ENCODE results near the gene ENTPD2. TPM values are rescaled to one million over a fixed set of nuclear protein-coding genes. Genes with fewer than 3 reads are reported as not detected.
"Not testable (repeated sequence)": the region's sequence is repeated elsewhere in the genome, so short reads cannot be mapped to it uniquely, and the experiment has no call there.

The ENTPD2 gene
- total RNA-seq, 4 donors from 2014 or later = 5.0 to 53.8 (median 28.9) TPM

GRCh38 chr9:137064027-137064879 lies 10.4 kb upstream of the ENTPD2 start:
- peak; percentile 28 to 85 (median 83) for DNase-seq
- H3K4me1 ChIP-seq = peaks cover 0 to 21% (median 3%) of the 10 kb centered on the region in 4 donors
- no peak overlapping the region for H3K27ac ChIP-seq
- peaks cover 0 to 4% of the 10 kb centered on the region in 2 donors for H3K27me3 ChIP-seq
- H3K36me3 ChIP-seq = no peaks in the 10 kb centered on the region
- H3K9me3 ChIP-seq = no peaks in the 10 kb centered on the region
- no peak overlapping the region for H3K4me3 ChIP-seq
- TF ChIP-seq CTCF (IDR thresholded peaks at IDR 0.05) (peak; percentile 79 to 97 (median 96)), POLR2A (IDR thresholded peaks at IDR 0.05) (no peak)

GRCh38 chr9:137063311-137064026 lies 9.6 kb upstream of the ENTPD2 start:
- TF ChIP-seq POLR2A (IDR thresholded peaks at IDR 0.05) (no peak), CTCF (IDR thresholded peaks at IDR 0.05) (no peak)
- Histone ChIP-seq H3K36me3 (no peaks in the 10 kb centered on the region), H3K27me3 (no peaks in the 10 kb centered on the region), H3K9me3 (no peaks in the 10 kb centered on the region), H3K4me1 (peaks cover 0 to 14% (median 3%) of the 10 kb centered on the region in 4 donors), H3K27ac (no peak overlapping the region), H3K4me3 (no peak overlapping the region)
- DNase-seq = no peak

GRCh38 chr9:137062798-137063197 lies 8.9 kb upstream of the ENTPD2 start:
- DNase-seq, H3K9me3 ChIP-seq, H3K27me3 ChIP-seq, H3K27ac ChIP-seq, H3K36me3 ChIP-seq, H3K4me3 ChIP-seq: not testable (repeated sequence)
- H3K4me1 ChIP-seq = peaks cover 0 to 10% (median 3%) of the 10 kb centered on the region in 4 donors

DNA sequence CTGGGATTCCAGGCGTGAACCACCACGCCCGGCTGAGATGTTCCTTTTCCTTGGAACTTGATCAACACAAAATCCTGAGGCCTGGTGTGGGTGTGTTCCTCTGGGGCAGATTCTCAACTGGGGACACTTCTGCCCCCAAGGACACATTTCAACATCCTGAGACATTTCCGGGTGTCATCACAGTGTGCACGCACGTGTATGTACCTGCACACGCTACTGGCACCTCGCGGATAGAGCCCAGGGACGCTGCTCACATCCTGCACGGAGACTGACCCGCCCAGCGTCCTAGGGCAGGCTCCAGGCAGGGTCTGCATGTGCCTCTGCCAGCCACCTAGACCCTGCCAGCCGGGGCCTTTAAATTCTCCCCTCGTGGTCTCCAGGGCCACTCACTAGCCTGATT lies 8.5 kb upstream of the ENTPD2 start:
- DNase-seq = no peak
- TF ChIP-seq CTCF (IDR thresholded peaks at IDR 0.05) = no peak
- no peak for TF ChIP-seq POLR2A (IDR thresholded peaks at IDR 0.05)
- no peaks in the 10 kb centered on the region for H3K27me3 ChIP-seq
- no peak overlapping the region for H3K27ac ChIP-seq
- H3K36me3 ChIP-seq = no peaks in the 10 kb centered on the region
- no peaks in the 10 kb centered on the region for H3K9me3 ChIP-seq
- peaks cover 0 to 14% (median 4%) of the 10 kb centered on the region in 4 donors for H3K4me1 ChIP-seq
- no peak overlapping the region for H3K4me3 ChIP-seq

- no peak for DNase-seq
- Histone ChIP-seq H3K4me3 (no peak overlapping the region), H3K4me1 (peaks cover 0 to 43% (median 8%) of the 10 kb centered on the region in 4 donors), H3K9me3 (no peaks in the 10 kb centered on the region), H3K36me3 (no peaks in the 10 kb centered on the region), H3K27me3 (peaks cover 0 to under 1% of the 10 kb centered on the region in 2 donors), H3K27ac (no peak overlapping the region)
- no peak for TF ChIP-seq POLR2A (IDR thresholded peaks at IDR 0.05)
Observed at GRCh38 chr9:137058521-137059234, 4.8 kb upstream of the ENTPD2 start.

GRCh38 chr9:137057545-137057944 lies 3.7 kb upstream of the ENTPD2 start:
- peaks cover 10 to 54% (median 15%) of the 10 kb centered on the region in 4 donors for H3K4me1 ChIP-seq
- peaks cover 0 to 9% of the 10 kb centered on the region in 2 donors for H3K27me3 ChIP-seq
- H3K9me3 ChIP-seq = no peaks in the 10 kb centered on the region
- no peak overlapping the region for H3K27ac ChIP-seq
- H3K4me3 ChIP-seq = no peak overlapping the region
- no peaks in the 10 kb centered on the region for H3K36me3 ChIP-seq
- no peak for TF ChIP-seq CTCF (IDR thresholded peaks at IDR 0.05)
- no peak for TF ChIP-seq POLR2A (IDR thresholded peaks at IDR 0.05)
- DNase-seq = no peak
